Spleen (tissue), 11 donors: ENCODE data around the gene ADAMTS5. TPM values are rescaled to one million over a fixed set of nuclear protein-coding genes. Genes with fewer than 3 reads are reported as not detected.

ENCODE experiments used
- DNase-seq: peaks from one replicate; pipeline ENCODE4 v3.0.0-alpha.2; 2020
- H3K27ac ChIP-seq, 8 donors: fragments of 200-600 bp; sonication (generic) in 7 of 8; 1 replicate in 4 of 8; 2 replicates in 4 of 8; pipeline versions ENCODE4 v1.5.0 to v1.8.0; 2016 to 2021; ENCODE audit warnings: inconsistent platforms in 4 of 8, mild to moderate bottlenecking in 4 of 8, moderate library complexity in 1 of 8
- H3K27me3 ChIP-seq, 7 donors: fragments of 200-600 bp; sonication (generic) in 6 of 7; replicated peaks in 1 of 7; 1 replicate in 4 of 7; 2 replicates in 3 of 7; pipeline versions ENCODE4 v1.5.0 to v1.8.0; 2016 to 2021; ENCODE audit warnings: inconsistent platforms in 3 of 7, mild to moderate bottlenecking in 1 of 7
- H3K36me3 ChIP-seq, 6 donors: fragments of 200-600 bp; sonication (generic) in 5 of 6; 1 replicate in 4 of 6; 2 replicates in 2 of 6; pipeline versions ENCODE4 v1.5.0 to v1.8.0; 2016 to 2021; ENCODE audit warnings: inconsistent platforms in 2 of 6
- H3K4me1 ChIP-seq, 6 donors: fragments of 200-600 bp; sonication (generic) in 5 of 6; 1 replicate in 3 of 6; 2 replicates in 3 of 6; pipeline versions ENCODE4 v1.5.0 to v1.8.0; 2016 to 2021; ENCODE audit warnings: inconsistent platforms in 3 of 6
- H3K4me3 ChIP-seq, 8 donors: fragments of 200-600 bp; sonication (generic) in 7 of 8; 1 replicate in 4 of 8; 2 replicates in 4 of 8; pipeline versions ENCODE4 v1.5.0 to v1.8.0; 2016 to 2021; ENCODE audit warnings: inconsistent platforms in 4 of 8, mild to moderate bottlenecking in 4 of 8, moderate library complexity in 2 of 8
- H3K9me3 ChIP-seq, 8 donors: fragments of 200-600 bp; sonication (generic) in 7 of 8; 1 replicate in 4 of 8; 2 replicates in 4 of 8; pipeline versions ENCODE4 v1.5.0 to v1.8.0; 2016 to 2021; ENCODE audit warnings: inconsistent platforms in 4 of 8
- POLR2A ChIP-seq, 3 donors: fragments of 450-650 bp; IDR thresholded peaks; one replicate each; pipeline ENCODE4 v1.5.1; 2017; ENCODE audit warnings: antibody characterized with exemption in 3 of 3, mild to moderate bottlenecking in 1 of 3
- POLR2AphosphoS5 ChIP-seq, 3 donors: sonication (generic); formaldehyde crosslinking; IDR thresholded peaks; one replicate each; pipeline ENCODE4 v1.5.1; 2017; ENCODE audit warnings: antibody characterized with exemption in 3 of 3
- WGBS, 5 donors: extraction: QIAGEN DNeasy Blood & Tissue Kit in 3 of 5; methylation state at CpG; one replicate each; pipeline versions ENCODE4 v1.1.5 to v1.1.7; 2013 to 2018; 5-methylcytosine and 5-hydroxymethylcytosine counted together
- intact Hi-C: fragments of 100-400 bp; cut with DNase I; formaldehyde crosslinking; loops from one replicate; pipeline ENCODE4 v1.15.0; 2023; ENCODE audit warnings: low total_unique reads
- polyA plus RNA-seq, 3 donors: library from polyadenylated mRNA; stranded (reverse); fragments of 200-250 nt; gene quantifications; one replicate each; pipeline ENCODE4 v1.2.1, GENCODE V29; 2013
- total RNA-seq, 7 donors: library from RNA; depleted of rRNA in 3 of 7; stranded (reverse); fragments of >200 nt in 3 of 7; fragmentation: NEBNext Ultra II Directional in 4 of 7; extraction: Animal tissue kit (Norgen Biotek cat#: 25700) in 4 of 7; gene quantifications; one replicate each; pipeline versions ENCODE4 v1.1.0 to v1.2.1, GENCODE V29; 2016 to 2021
- TF ChIP-seq, protein P1 (sequence below), 11 experiments: fragments of 200-600 bp in 7 of 11; fragments of 450-650 bp in 4 of 11; sonication (generic) in 4 of 11; IDR thresholded peaks in 8 of 11; conservative IDR thresholded peaks in 3 of 11; 1 replicate in 7 of 11; 2 replicates in 4 of 11; pipeline versions ENCODE4 v1.4.0 to v1.8.0; 2016 to 2021; ENCODE audit warnings: antibody characterized with exemption in 11 of 11, inconsistent platforms in 4 of 11, mild to moderate bottlenecking in 1 of 11
- donor health status: healthy with polysubstance abuse.
- donor health status: DM: no; HTN: no; CAD: no; lungs with moderate emphysema.
- donor health status: DM: no; HTN: no; CAD: no.
- donor health status: Bipolar disorder and iron deficiency.
- donor health status: healthy.
- donor health status: DM: no; HTN: no; CAD: no.
- donor health status: DM: yes; HTN: yes; CAD: no.

ADAMTS5 gene
- total and polyA plus RNA-seq, 10 donors = 1.7 to 61.2 (median 29.3) TPM

GRCh38 chr21:26939601-26940111, 27.2 kb downstream of the ADAMTS5 start:
- WGBS, 5 donors = 59 to 81% (median 78%) methylated on average over 2 of the region's 2 CpGs
- no peak overlapping the region for H3K27ac ChIP-seq
- no peaks in the 10 kb centered on the region for H3K9me3 ChIP-seq
- H3K4me3 ChIP-seq = no peak overlapping the region
- TF ChIP-seq, protein P1, sequence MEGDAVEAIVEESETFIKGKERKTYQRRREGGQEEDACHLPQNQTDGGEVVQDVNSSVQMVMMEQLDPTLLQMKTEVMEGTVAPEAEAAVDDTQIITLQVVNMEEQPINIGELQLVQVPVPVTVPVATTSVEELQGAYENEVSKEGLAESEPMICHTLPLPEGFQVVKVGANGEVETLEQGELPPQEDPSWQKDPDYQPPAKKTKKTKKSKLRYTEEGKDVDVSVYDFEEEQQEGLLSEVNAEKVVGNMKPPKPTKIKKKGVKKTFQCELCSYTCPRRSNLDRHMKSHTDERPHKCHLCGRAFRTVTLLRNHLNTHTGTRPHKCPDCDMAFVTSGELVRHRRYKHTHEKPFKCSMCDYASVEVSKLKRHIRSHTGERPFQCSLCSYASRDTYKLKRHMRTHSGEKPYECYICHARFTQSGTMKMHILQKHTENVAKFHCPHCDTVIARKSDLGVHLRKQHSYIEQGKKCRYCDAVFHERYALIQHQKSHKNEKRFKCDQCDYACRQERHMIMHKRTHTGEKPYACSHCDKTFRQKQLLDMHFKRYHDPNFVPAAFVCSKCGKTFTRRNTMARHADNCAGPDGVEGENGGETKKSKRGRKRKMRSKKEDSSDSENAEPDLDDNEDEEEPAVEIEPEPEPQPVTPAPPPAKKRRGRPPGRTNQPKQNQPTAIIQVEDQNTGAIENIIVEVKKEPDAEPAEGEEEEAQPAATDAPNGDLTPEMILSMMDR (IDR thresholded peaks at IDR 0.05 in 8 of 11, conservative IDR thresholded peaks at IDR 0.05 in 3 of 11) = no peak
- TF ChIP-seq POLR2A (IDR thresholded peaks at IDR 0.05) (no peak), POLR2AphosphoS5 (IDR thresholded peaks at IDR 0.05) (no peak)
- H3K4me1 ChIP-seq = no peaks in the 10 kb centered on the region
- H3K27me3 ChIP-seq = no peaks in the 10 kb centered on the region
- intact Hi-C loops = no loop called here
- no peaks in the 10 kb centered on the region for H3K36me3 ChIP-seq
- no peak for DNase-seq

DNA sequence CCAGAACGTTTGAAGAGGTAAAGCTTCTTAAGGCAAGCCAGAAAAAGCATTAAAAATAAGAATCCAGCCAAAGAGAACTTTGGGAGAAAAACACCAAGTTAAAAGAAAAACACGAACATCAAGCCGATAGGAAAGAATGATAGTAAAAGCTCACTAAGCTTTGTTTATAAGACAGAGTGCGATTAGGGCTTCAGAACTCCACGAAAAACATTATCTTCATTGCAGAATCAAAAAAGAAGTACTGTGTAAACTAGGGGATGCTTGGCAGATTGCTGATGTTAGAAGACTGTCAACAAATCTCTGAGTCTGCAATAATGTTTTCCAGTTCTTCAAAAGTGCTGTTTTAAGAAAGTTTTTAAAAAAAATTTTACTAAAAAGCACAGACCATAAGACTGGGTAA, 30.2 kb downstream of the ADAMTS5 start:
- H3K4me3 ChIP-seq = no peak overlapping the region
- no peak for TF ChIP-seq POLR2A (IDR thresholded peaks at IDR 0.05)
- TF ChIP-seq, protein P1 (IDR thresholded peaks at IDR 0.05 in 8 of 11, conservative IDR thresholded peaks at IDR 0.05 in 3 of 11) = no peak
- TF ChIP-seq POLR2AphosphoS5 (IDR thresholded peaks at IDR 0.05) = no peak
- no peaks in the 10 kb centered on the region for H3K27me3 ChIP-seq
- no peak overlapping the region for H3K27ac ChIP-seq
- DNase-seq = no peak
- H3K36me3 ChIP-seq = peaks cover 0 to 23% (median 0%) of the 10 kb centered on the region in 6 donors
- no peaks in the 10 kb centered on the region for H3K9me3 ChIP-seq
- intact Hi-C loops = no loop called here
- H3K4me1 ChIP-seq = no peaks in the 10 kb centered on the region
- WGBS, 5 donors = 79 to 88% (median 83%) methylated on average over 5 of the region's 5 CpGs

GRCh38 chr21:26935977-26936376, 30.9 kb downstream of the ADAMTS5 start:
- DNase-seq = no peak
- Histone ChIP-seq H3K9me3 (no peaks in the 10 kb centered on the region), H3K4me3 (no peak overlapping the region), H3K36me3 (peaks cover 0 to 27% (median 0%) of the 10 kb centered on the region in 6 donors), H3K4me1 (no peaks in the 10 kb centered on the region), H3K27ac (no peak overlapping the region), H3K27me3 (no peaks in the 10 kb centered on the region)
- no peak for TF ChIP-seq POLR2AphosphoS5 (IDR thresholded peaks at IDR 0.05)
- TF ChIP-seq POLR2A (IDR thresholded peaks at IDR 0.05) = no peak
- TF ChIP-seq, protein P1 (IDR thresholded peaks at IDR 0.05 in 8 of 11, conservative IDR thresholded peaks at IDR 0.05 in 3 of 11) = no peak
- intact Hi-C loops = no loop called here

DNA sequence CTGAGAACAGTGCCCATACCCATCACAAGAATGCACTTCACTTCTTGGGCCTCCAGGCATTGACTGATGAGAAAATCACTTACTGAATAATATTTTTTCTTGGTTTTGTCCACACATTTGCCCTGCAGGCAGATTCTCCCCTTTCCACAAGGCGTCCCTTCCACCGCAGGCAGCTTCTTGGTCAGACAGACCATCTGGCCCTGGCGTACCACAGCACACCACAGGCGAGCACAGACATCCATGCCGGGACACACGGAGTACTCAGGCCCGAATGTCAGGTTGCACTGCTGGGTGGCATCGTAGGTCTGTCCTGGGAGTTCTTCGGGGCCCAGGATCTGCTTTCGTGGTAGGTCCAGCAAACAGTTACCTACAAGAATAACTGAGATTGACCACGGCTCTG, 32.5 kb downstream of the ADAMTS5 start:
- Histone ChIP-seq H3K4me1 (no peaks in the 10 kb centered on the region), H3K27ac (no peak overlapping the region), H3K9me3 (no peaks in the 10 kb centered on the region), H3K4me3 (no peak overlapping the region), H3K36me3 (peaks cover 0 to 36% (median 0%) of the 10 kb centered on the region in 6 donors), H3K27me3 (no peaks in the 10 kb centered on the region)
- WGBS, 5 donors = 91 to 97% (median 94%) methylated on average over 11 of the region's 11 CpGs
- peak; percentile 31 for DNase-seq
- intact Hi-C loops = no loop called here
- TF ChIP-seq POLR2AphosphoS5 (IDR thresholded peaks at IDR 0.05) = no peak
- TF ChIP-seq, protein P1 (IDR thresholded peaks at IDR 0.05 in 8 of 11, conservative IDR thresholded peaks at IDR 0.05 in 3 of 11) = no peak
- no peak for TF ChIP-seq POLR2A (IDR thresholded peaks at IDR 0.05)
